Islet precursor cell (in vitro differentiated cells): ENCODE results near the gene ATP5PO.
"Not testable (repeated sequence)": the region's sequence is repeated elsewhere in the genome, so short reads cannot be mapped to it uniquely, and the experiment has no call there.

Experiments
- DNase-seq: peaks from one replicate; pipeline ENCODE4 v3.0.0-alpha.2; 2018

The ATP5PO gene

GRCh38 chr21:33940164-33940880 lies 24.7 kb upstream of the ATP5PO start:
- DNase-seq = no peak

- DNase-seq = no peak
Observed at GRCh38 chr21:33939226-33939625, 23.6 kb upstream of the ATP5PO start.

- no peak for DNase-seq
Observed at GRCh38 chr21:33938381-33938780, 22.8 kb upstream of the ATP5PO start.

- DNase-seq = no peak
Observed at GRCh38 chr21:33937931-33938339, 22.3 kb upstream of the ATP5PO start.

- no peak for DNase-seq
Observed at GRCh38 chr21:33937146-33937545, 21.5 kb upstream of the ATP5PO start.

GRCh38 chr21:33936301-33937038 lies 20.9 kb upstream of the ATP5PO start:
- no peak for DNase-seq

- DNase-seq = no peak
Observed at GRCh38 chr21:33932731-33933130, 17.1 kb upstream of the ATP5PO start.

- DNase-seq = no peak
Observed at GRCh38 chr21:33931799-33932390, 16.3 kb upstream of the ATP5PO start.

- DNase-seq = not testable (repeated sequence)
Observed at GRCh38 chr21:33931052-33931798, 15.6 kb upstream of the ATP5PO start.

GRCh38 chr21:33926248-33926647 lies 10.6 kb upstream of the ATP5PO start:
- not testable (repeated sequence) for DNase-seq

GRCh38 chr21:33924766-33925100 lies 9.1 kb upstream of the ATP5PO start:
- no peak for DNase-seq

- peak; percentile 86 for DNase-seq
Observed at GRCh38 chr21:33924079-33924765, 8.6 kb upstream of the ATP5PO start.

GRCh38 chr21:33917421-33917820 lies 1.8 kb upstream of the ATP5PO start:
- DNase-seq = no peak

- no peak for DNase-seq
Observed at GRCh38 chr21:33916200-33916567, 580 bp upstream of the ATP5PO start.

- DNase-seq = no peak
Observed at GRCh38 chr21:33914188-33914587, 1.4 kb downstream of the ATP5PO start.

- no peak for DNase-seq
Observed at GRCh38 chr21:33909756-33910155, 5.8 kb downstream of the ATP5PO start.

GRCh38 chr21:33908760-33909159 lies 6.8 kb downstream of the ATP5PO start:
- DNase-seq = no peak

GRCh38 chr21:33904041-33904440 lies 11.6 kb downstream of the ATP5PO start:
- no peak for DNase-seq

GRCh38 chr21:33902349-33902748 lies 13.3 kb downstream of the ATP5PO start:
- DNase-seq = no peak

- peak; percentile 91 for DNase-seq
Observed at GRCh38 chr21:33901412-33902288, 14.0 kb downstream of the ATP5PO start.

GRCh38 chr21:33899199-33899598 lies 16.4 kb downstream of the ATP5PO start:
- no peak for DNase-seq

- DNase-seq = no peak
Observed at GRCh38 chr21:33898586-33898985, 17.0 kb downstream of the ATP5PO start.
